GM12891 (cell line): ENCODE measurements around the gene PAX3.

ENCODE experiments used
- POLR2AphosphoS5 ChIP-seq: IDR thresholded peaks from 2 replicates; pipeline ENCODE4 v1.6.1; 2011; ENCODE audit warnings: low read depth, low read length, control low read depth
- POU2F2 ChIP-seq: IDR thresholded peaks from 2 replicates; pipeline ENCODE4 v1.6.1; 2011; ENCODE audit warnings: low read depth, mild to moderate bottlenecking, control low read depth, low read length, moderate library complexity
- TAF1 ChIP-seq: IDR thresholded peaks from 2 replicates; pipeline ENCODE4 v1.6.1; 2011; ENCODE audit warnings: low read depth, low read length, control low read depth

DNA sequence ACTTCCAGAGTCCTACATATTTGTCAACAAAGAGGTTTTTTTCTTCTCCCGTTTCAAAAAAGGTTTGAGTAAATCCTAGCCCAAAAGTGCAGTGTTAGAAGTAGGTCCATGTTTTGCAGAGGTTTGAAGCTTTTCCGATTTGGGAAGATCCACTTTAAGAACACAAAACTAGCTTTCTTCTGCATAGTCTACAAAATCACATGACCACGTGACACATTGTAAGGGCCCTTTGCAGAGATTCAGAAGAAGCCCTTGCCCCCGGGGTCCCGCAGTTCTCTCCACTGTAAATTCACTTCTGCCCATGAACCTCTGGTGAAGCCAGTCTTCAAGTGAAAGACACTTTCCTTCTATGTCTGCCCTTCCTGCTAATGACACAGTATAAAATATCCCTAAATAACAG is 49.4 kb downstream of the PAX3 start:
- TF ChIP-seq TAF1 (no peak), POLR2AphosphoS5 (no peak), POU2F2 (no peak)
